CD4-positive, alpha-beta T cell treated with Interleukin-15 for 1 hour (primary cell): ENCODE data around the gene TUB.
A peak's percentile ranks its signal among the peaks of the same experiment; 100 is the strongest.

ENCODE experiments used
- DNase-seq: peaks from one replicate; pipeline ENCODE4 v3.0.0-alpha.2; 2020

The TUB gene

GRCh38 chr11:8092587-8093424 lies 11.8 kb downstream of the TUB start:
- DNase-seq, result no peak

- DNase-seq, result no peak
These were observed 13.0 kb downstream of the TUB start for GRCh38 chr11:8093931-8094575.

- no peak for DNase-seq
These were observed 13.6 kb downstream of the TUB start for GRCh38 chr11:8094656-8095055.

- no peak for DNase-seq
These were observed 14.4 kb downstream of the TUB start for GRCh38 chr11:8095371-8095770.

GRCh38 chr11:8095806-8096522 lies 15.0 kb downstream of the TUB start:
- no peak for DNase-seq

- DNase-seq, result no peak
These were observed 15.6 kb downstream of the TUB start for GRCh38 chr11:8096575-8096974.

GRCh38 chr11:8097062-8097461 lies 16.1 kb downstream of the TUB start:
- no peak for DNase-seq

GRCh38 chr11:8097468-8097867 lies 16.5 kb downstream of the TUB start:
- no peak for DNase-seq

GRCh38 chr11:8097926-8098325 lies 16.9 kb downstream of the TUB start:
- DNase-seq, result no peak

GRCh38 chr11:8098361-8098760 lies 17.4 kb downstream of the TUB start:
- DNase-seq, result no peak

GRCh38 chr11:8098879-8099278 lies 17.9 kb downstream of the TUB start:
- no peak for DNase-seq

- DNase-seq, result peak; percentile 55
These were observed 18.4 kb downstream of the TUB start for GRCh38 chr11:8099291-8099899.

- no peak for DNase-seq
These were observed 19.1 kb downstream of the TUB start for GRCh38 chr11:8100158-8100557.

GRCh38 chr11:8100605-8101004 lies 19.6 kb downstream of the TUB start:
- no peak for DNase-seq

- DNase-seq, result no peak
These were observed 20.4 kb downstream of the TUB start for GRCh38 chr11:8101421-8101820.

GRCh38 chr11:8102296-8102915 lies 21.4 kb downstream of the TUB start:
- no peak for DNase-seq

GRCh38 chr11:8102965-8103364 lies 22.0 kb downstream of the TUB start:
- no peak for DNase-seq

GRCh38 chr11:8103909-8104308 lies 22.9 kb downstream of the TUB start:
- DNase-seq, result no peak

GRCh38 chr11:8105133-8105532 lies 24.1 kb downstream of the TUB start:
- DNase-seq, result no peak

GRCh38 chr11:8105666-8106065 lies 24.7 kb downstream of the TUB start:
- no peak for DNase-seq

GRCh38 chr11:8106679-8107078 lies 25.7 kb downstream of the TUB start:
- no peak for DNase-seq

- no peak for DNase-seq
These were observed 26.6 kb downstream of the TUB start for GRCh38 chr11:8107642-8108041.

- DNase-seq, result no peak
These were observed 27.4 kb downstream of the TUB start for GRCh38 chr11:8108421-8108820.
